HL-60 (cell line): Measurements from ENCODE around the gene TOR1AIP1.

Experiments used
- DNase-seq, 2 experiments: peaks; one replicate each; pipeline ENCODE4 v3.0.0-alpha.2; 2010 to 2020; ENCODE audit warnings: low read depth in 1 of 2, low spot score in 1 of 2
- H3K27ac ChIP-seq: fragments of 250-450 bp; sonication (Bioruptor Pico); replicated peaks from 2 replicates; pipeline ENCODE4 v1.5.1; 2020; ENCODE audit warnings: mild to moderate bottlenecking, moderate library complexity
- H3K27me3 ChIP-seq: fragments of 250-450 bp; sonication (Bioruptor Pico); 2 replicates; pipeline ENCODE4 v1.5.1; 2021; ENCODE audit warnings: mild to moderate bottlenecking, moderate library complexity; ENCODE audit not compliant: insufficient read depth, poor library complexity, severe bottlenecking
- H3K4me3 ChIP-seq: replicated peaks from 2 replicates; pipeline ENCODE4 v1.5.1; 2011; ENCODE audit warnings: mild to moderate bottlenecking, control low read depth, low read length; ENCODE audit not compliant: insufficient read depth
- CTCF ChIP-seq: IDR thresholded peaks from one replicate; pipeline ENCODE4 v1.5.1; 2011; ENCODE audit warnings: low read length, control low read depth, inconsistent platforms; ENCODE audit not compliant: insufficient read depth
- GABPA ChIP-seq: IDR thresholded peaks from 2 replicates; pipeline ENCODE4 v1.6.1; 2012; ENCODE audit warnings: low read depth
- POLR2AphosphoS5 ChIP-seq: IDR thresholded peaks from 2 replicates; pipeline ENCODE4 v1.6.1; 2012; ENCODE audit warnings: low read depth
- SPI1 ChIP-seq: IDR thresholded peaks from 2 replicates; pipeline ENCODE4 v1.6.1; 2012; ENCODE audit warnings: low read depth, mild to moderate bottlenecking, borderline replicate concordance
- TF ChIP-seq, protein P1 (sequence below): IDR thresholded peaks from 2 replicates; pipeline ENCODE4 v1.6.1; 2012; ENCODE audit warnings: low read depth; ENCODE audit not compliant: insufficient replicate concordance

TOR1AIP1 gene

GRCh38 chr1:179888071-179888470, 6.0 kb downstream of the TOR1AIP1 start:
- TF ChIP-seq GABPA (no peak), CTCF (no peak)
- no peak for DNase-seq
- no peaks in the 10 kb centered on the region for H3K27me3 ChIP-seq
- peak overlapping the region; percentile 5; the same call in 1 of the 2 replicates for H3K27ac ChIP-seq
- H3K4me3 ChIP-seq = no peak overlapping the region

DNA sequence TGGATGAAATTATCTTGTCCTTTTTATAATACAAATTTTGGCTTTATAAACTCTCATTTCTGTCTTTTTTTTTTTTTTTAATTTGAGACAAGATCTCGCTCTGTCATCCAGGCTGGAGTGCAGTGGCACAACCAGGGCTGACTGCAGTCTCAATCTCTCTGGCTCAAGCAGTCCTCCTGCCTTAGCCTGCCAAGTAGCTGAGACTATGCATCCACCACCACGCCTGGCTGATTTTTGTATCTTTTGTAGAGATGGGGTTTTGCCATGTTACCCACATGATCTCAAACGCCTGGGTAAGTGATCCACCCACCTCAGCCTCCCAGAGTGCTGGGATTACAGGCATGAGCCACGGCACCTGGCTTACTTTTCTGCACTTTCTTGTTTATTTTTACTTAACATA, 7.5 kb downstream of the TOR1AIP1 start:
- DNase-seq = no peak
- TF ChIP-seq SPI1 = no peak
- TF ChIP-seq, protein P1, sequence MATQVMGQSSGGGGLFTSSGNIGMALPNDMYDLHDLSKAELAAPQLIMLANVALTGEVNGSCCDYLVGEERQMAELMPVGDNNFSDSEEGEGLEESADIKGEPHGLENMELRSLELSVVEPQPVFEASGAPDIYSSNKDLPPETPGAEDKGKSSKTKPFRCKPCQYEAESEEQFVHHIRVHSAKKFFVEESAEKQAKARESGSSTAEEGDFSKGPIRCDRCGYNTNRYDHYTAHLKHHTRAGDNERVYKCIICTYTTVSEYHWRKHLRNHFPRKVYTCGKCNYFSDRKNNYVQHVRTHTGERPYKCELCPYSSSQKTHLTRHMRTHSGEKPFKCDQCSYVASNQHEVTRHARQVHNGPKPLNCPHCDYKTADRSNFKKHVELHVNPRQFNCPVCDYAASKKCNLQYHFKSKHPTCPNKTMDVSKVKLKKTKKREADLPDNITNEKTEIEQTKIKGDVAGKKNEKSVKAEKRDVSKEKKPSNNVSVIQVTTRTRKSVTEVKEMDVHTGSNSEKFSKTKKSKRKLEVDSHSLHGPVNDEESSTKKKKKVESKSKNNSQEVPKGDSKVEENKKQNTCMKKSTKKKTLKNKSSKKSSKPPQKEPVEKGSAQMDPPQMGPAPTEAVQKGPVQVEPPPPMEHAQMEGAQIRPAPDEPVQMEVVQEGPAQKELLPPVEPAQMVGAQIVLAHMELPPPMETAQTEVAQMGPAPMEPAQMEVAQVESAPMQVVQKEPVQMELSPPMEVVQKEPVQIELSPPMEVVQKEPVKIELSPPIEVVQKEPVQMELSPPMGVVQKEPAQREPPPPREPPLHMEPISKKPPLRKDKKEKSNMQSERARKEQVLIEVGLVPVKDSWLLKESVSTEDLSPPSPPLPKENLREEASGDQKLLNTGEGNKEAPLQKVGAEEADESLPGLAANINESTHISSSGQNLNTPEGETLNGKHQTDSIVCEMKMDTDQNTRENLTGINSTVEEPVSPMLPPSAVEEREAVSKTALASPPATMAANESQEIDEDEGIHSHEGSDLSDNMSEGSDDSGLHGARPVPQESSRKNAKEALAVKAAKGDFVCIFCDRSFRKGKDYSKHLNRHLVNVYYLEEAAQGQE = no peak
- Histone ChIP-seq H3K4me3 (no peak overlapping the region), H3K27me3 (no peaks in the 10 kb centered on the region), H3K27ac (no peak overlapping the region)

GRCh38 chr1:179910934-179911333, 28.8 kb downstream of the TOR1AIP1 start:
- DNase-seq = no peak
- H3K27ac ChIP-seq = peak overlapping the region; percentile 26
- H3K27me3 ChIP-seq = no peaks in the 10 kb centered on the region
- no peak overlapping the region for H3K4me3 ChIP-seq
- TF ChIP-seq GABPA (no peak), POLR2AphosphoS5 (no peak), SPI1 (no peak), CTCF (no peak)
- TF ChIP-seq, protein P1 = no peak

- Histone ChIP-seq H3K27ac (no peak overlapping the region), H3K4me3 (no peak overlapping the region), H3K27me3 (no peaks in the 10 kb centered on the region)
- no peak for DNase-seq
- TF ChIP-seq GABPA (no peak), CTCF (no peak), SPI1 (no peak), POLR2AphosphoS5 (no peak)
- TF ChIP-seq, protein P1 = no peak
These were observed 29.7 kb downstream of the TOR1AIP1 start for GRCh38 chr1:179911812-179912211.
